A673 (cell line): ENCODE measurements around the gene FAM184B. TPM values are rescaled to one million over a fixed set of nuclear protein-coding genes. Genes with fewer than 3 reads are reported as not detected.

Experiments
- BruUV-seq: library from RNA; stranded (reverse); fragments of 400-500 nt; replicated peaks from 2 replicates; lab custom pipeline; 2021; lab: Mats Ljungman, UMichigan
- CTCF ChIA-PET: fragments of 300-600 bp; sonication (Branson Sonifier 250); formaldehyde crosslinking; loops from one replicate; lab custom pipeline; 2022; ENCODE audit warnings: antibody characterized with exemption; lab: Charles Lee
- POLR2A ChIA-PET: fragments of 300-600 bp; sonication (Branson Sonifier 250); formaldehyde crosslinking; loops from one replicate; lab custom pipeline; 2022; ENCODE audit warnings: antibody characterized with exemption; ENCODE audit not compliant: low non-redundant PET; lab: Charles Lee
- DNase-seq: peaks from one replicate; pipeline ENCODE4 v3.0.0-alpha.2; 2015; ENCODE audit warnings: low spot score
- H3K27ac ChIP-seq: fragments of 200-600 bp; sonication (generic); 2 replicates; pipeline ENCODE4 v1.5.1; 2016; ENCODE audit warnings: mixed run types, low read depth, mild to moderate bottlenecking, mixed read lengths, antibody characterized with exemption, low read length; ENCODE audit not compliant: poor library complexity, severe bottlenecking
- H3K27me3 ChIP-seq: fragments of 200-600 bp; sonication (generic); replicated peaks from 2 replicates; pipeline ENCODE4 v1.6.1; 2017; ENCODE audit warnings: mixed run types, low read depth, mild to moderate bottlenecking, mixed read lengths, antibody characterized with exemption, low read length; ENCODE audit not compliant: insufficient read depth, poor library complexity
- H3K36me3 ChIP-seq: fragments of 200-600 bp; sonication (generic); 2 replicates; pipeline ENCODE4 v1.6.1; 2016; ENCODE audit warnings: mixed run types, mild to moderate bottlenecking, mixed read lengths, antibody characterized with exemption, low read length; ENCODE audit not compliant: insufficient read depth, poor library complexity, severe bottlenecking
- H3K4me1 ChIP-seq: fragments of 200-600 bp; sonication (generic); 2 replicates; pipeline ENCODE4 v1.6.1; 2017; ENCODE audit warnings: mixed run types, mild to moderate bottlenecking, mixed read lengths, antibody characterized with exemption, low read length; ENCODE audit not compliant: insufficient read depth, poor library complexity, severe bottlenecking
- H3K4me3 ChIP-seq: fragments of 200-600 bp; sonication (generic); 2 replicates; pipeline ENCODE4 v1.5.1; 2016; ENCODE audit warnings: low read depth, mixed run types, mild to moderate bottlenecking, mixed read lengths, low read length; ENCODE audit not compliant: poor library complexity, severe bottlenecking
- H3K9me3 ChIP-seq: fragments of 200-600 bp; sonication (generic); 2 replicates; pipeline ENCODE4 v1.6.1; 2016; ENCODE audit warnings: mixed run types, low read depth, mild to moderate bottlenecking, mixed read lengths, antibody characterized with exemption, low read length; ENCODE audit not compliant: poor library complexity, severe bottlenecking
- EZH2 ChIP-seq: fragments of 200-600 bp; sonication (generic); IDR thresholded peaks from 2 replicates; pipeline ENCODE4 v1.6.1; 2017; ENCODE audit warnings: borderline replicate concordance, low read depth, mild to moderate bottlenecking, mixed read lengths, antibody characterized with exemption, low read length; ENCODE audit not compliant: poor library complexity, severe bottlenecking
- intact Hi-C: fragments of 100-400 bp; cut with micrococcal nuclease; formaldehyde crosslinking; loops from one replicate; pipeline ENCODE4 v1.10.0; 2022; ENCODE audit not compliant: unreplicated experiment
- total RNA-seq: library from RNA; stranded (reverse); gene quantifications from 2 replicates; pipeline ENCODE4 v1.2.3, GENCODE V29; 2021
- TF ChIP-seq, protein P1 (sequence below): fragments of 300-800, 200-600 bp; sonication (generic); conservative IDR thresholded peaks from 2 replicates; pipeline ENCODE4 v1.5.1; 2017; ENCODE audit warnings: low read depth, mild to moderate bottlenecking, antibody characterized with exemption, low read length, moderate library complexity, mixed read lengths

FAM184B gene
- total RNA-seq, 1 experiment from 2014 or later = 0.26 TPM

DNA sequence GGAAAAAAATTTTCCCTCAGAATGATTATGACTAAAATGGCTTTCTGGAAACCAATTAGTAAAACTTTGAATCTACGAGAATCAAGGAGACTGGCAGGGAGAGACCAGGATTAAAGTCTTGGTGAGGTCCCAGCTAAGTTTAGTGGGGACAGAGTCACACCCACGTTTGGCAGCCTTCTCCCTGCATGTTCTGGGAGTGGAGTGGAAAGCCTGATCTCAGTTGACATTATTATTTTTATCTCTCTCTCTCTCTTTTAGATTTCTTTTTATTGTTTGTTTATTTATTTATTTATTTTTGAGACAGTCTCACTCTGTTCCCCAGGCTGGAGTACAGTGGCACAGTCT is 99.2 kb downstream of the FAM184B start:
- H3K27ac ChIP-seq = no peak overlapping the region
- ChIA-PET CTCF (no interaction called here), POLR2A (no interaction called here)
- BruUV-seq = no TSS peak
- no peaks in the 10 kb centered on the region for H3K36me3 ChIP-seq
- no peak overlapping the region for H3K4me3 ChIP-seq
- intact Hi-C loops = no loop called here
- no peaks in the 10 kb centered on the region for H3K4me1 ChIP-seq
- no peak for TF ChIP-seq EZH2
- no peak for DNase-seq
- H3K27me3 ChIP-seq = no peaks in the 10 kb centered on the region
- H3K9me3 ChIP-seq = no peaks in the 10 kb centered on the region

DNA sequence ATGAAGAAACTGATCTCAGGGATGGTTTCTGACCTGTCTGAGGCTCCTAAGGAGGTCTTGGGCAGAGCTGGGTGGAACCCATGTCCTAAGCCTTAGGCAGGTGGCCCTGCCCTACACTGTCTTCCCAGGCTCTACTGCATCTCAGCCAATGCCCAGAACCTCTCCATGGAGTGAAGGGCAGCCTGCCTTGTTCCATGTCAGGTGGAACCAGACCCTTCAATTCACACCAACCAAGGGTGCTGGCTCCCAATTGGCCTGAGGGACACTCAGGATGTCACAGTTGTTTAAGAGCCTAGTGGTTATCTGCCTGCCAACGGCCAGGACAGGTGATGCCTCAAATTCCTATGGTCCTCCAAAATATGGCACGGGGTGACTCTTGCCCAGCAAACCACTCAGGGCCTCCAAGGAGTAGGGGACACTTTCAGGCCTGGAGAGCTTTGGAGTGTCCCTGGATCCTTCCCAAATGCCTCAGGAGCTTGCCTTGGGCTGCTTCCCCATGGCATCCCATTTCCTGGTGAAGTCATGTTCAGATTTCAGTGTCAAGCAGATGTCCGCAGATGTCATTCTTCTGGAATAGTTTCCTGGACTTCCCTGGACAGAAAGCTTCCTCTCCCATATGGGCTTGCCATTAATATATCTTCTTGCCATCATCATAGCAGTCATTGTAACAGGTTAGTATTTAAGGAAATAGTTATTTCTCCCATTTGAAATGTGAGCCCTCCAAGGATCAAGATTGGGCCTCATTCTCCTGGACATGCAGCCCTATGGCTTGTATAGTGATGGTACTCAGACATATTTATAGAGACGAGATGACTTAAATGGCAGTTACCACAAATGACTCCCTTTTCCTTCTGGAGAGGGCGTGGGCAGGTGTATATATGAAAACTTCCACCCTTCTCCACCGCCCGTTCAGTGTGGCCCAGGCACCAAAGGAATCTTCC is 99.9 kb downstream of the FAM184B start:
- ChIA-PET CTCF (no interaction called here), POLR2A (no interaction called here)
- H3K36me3 ChIP-seq = no peaks in the 10 kb centered on the region
- intact Hi-C loops = no loop called here
- H3K27ac ChIP-seq = no peak overlapping the region
- H3K9me3 ChIP-seq = no peaks in the 10 kb centered on the region
- no TSS peak for BruUV-seq
- no peaks in the 10 kb centered on the region for H3K27me3 ChIP-seq
- TF ChIP-seq EZH2 = no peak
- TF ChIP-seq, protein P1, sequence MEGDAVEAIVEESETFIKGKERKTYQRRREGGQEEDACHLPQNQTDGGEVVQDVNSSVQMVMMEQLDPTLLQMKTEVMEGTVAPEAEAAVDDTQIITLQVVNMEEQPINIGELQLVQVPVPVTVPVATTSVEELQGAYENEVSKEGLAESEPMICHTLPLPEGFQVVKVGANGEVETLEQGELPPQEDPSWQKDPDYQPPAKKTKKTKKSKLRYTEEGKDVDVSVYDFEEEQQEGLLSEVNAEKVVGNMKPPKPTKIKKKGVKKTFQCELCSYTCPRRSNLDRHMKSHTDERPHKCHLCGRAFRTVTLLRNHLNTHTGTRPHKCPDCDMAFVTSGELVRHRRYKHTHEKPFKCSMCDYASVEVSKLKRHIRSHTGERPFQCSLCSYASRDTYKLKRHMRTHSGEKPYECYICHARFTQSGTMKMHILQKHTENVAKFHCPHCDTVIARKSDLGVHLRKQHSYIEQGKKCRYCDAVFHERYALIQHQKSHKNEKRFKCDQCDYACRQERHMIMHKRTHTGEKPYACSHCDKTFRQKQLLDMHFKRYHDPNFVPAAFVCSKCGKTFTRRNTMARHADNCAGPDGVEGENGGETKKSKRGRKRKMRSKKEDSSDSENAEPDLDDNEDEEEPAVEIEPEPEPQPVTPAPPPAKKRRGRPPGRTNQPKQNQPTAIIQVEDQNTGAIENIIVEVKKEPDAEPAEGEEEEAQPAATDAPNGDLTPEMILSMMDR = no peak
- no peaks in the 10 kb centered on the region for H3K4me1 ChIP-seq
- no peak overlapping the region for H3K4me3 ChIP-seq
- no peak for DNase-seq

DNA sequence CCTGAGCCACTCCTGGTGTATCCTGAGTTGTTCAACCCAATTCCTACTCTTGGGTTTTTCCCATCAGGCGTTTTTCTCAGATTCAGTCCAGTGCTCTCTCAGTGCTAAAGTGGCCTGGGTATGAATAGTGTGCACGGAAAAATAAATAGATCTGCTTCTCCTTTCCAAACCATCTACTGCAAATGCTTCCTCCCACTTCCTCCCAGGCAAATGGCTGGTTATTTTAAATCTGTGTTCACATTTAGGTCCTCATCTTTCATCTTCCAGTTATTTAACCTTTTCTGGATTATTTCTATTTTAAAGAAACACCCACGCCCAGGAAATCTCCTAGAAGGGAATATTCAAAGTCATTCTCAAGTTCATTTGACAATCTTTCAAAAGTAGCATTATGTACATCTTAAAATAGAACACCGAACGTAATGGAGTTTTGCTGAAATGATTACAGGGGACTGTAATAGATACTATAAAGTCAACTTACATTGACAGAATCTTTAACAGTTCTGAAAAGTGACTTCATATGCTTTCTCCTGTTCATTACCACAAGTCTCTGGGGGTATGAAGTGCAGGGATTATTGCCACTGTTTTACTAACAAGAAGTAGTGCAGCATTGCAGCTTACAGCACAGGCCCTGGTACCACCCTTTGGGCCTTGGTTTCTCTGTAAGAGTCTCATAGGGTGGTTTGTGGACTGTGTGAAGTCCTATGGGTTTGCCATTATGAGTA is 100.7 kb downstream of the FAM184B start:
- no peaks in the 10 kb centered on the region for H3K9me3 ChIP-seq
- POLR2A ChIA-PET = no interaction called here
- H3K36me3 ChIP-seq = no peaks in the 10 kb centered on the region
- no peaks in the 10 kb centered on the region for H3K4me1 ChIP-seq
- H3K27ac ChIP-seq = no peak overlapping the region
- no peak for DNase-seq
- TF ChIP-seq, protein P1 = no peak
- TF ChIP-seq EZH2 = no peak
- H3K4me3 ChIP-seq = no peak overlapping the region
- no peaks in the 10 kb centered on the region for H3K27me3 ChIP-seq
- no TSS peak for BruUV-seq
- CTCF ChIA-PET = no interaction called here
- intact Hi-C loops = no loop called here
